Stromal cell of bone marrow (primary cell): Measurements from ENCODE around the gene PCSK5.

ENCODE experiments used
- DNase-seq: peaks from one replicate; pipeline ENCODE4 v3.0.0-alpha.2; 2012; ENCODE audit warnings: low read depth

Gene PCSK5

DNA sequence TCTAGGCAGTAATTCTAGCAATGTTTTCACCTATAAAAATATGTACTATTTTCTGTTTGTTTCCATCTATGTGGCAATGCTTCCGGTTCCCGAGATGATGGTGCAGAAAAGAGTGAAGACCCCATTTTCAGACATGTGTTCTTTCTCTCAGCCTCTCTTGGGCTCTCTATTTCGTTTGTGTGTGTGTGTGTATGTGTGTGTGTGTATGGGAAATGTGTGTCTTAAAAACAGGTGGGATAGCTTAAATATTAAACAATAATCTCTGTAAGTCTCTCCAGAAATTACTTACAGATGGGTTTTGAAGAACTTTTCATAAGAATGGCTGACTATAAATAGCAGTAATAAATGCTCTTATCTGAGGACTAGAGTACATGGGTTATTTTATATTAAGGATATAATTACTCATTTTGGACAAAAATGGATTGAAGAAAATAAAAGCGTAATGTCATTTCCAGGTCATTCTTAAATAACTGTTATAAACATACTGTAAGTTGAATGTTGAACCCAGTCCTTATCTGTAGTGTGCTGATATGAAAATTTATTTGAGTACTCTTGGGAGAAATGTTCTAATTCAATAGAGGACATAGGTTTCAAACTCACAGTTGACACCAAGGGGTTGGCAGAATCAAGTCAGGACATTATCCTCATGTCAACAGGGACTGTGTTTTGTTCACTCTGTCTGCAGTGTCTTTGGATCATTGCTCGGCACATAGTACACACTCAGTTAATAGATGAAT, 31.1 kb downstream of the PCSK5 start:
- no peak for DNase-seq

DNA sequence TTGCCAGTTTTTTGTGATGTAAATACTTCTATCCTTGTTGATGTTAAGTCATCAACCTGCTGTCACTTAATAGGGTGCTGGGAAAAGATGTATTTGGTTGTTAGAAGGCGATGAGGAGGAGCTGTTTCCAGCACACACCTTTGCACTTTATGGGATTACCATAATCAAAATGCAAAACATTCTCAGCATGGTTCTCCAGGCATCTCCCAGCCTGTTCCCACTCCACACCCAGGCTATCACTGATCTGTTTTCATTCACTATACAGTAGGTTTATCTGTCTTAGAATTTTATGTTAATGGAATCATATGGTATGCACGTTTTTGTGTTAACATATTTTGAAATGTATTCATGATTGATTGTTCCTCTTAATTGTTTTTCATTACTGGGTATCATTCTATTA, 35.9 kb downstream of the PCSK5 start:
- DNase-seq, result no peak

DNA sequence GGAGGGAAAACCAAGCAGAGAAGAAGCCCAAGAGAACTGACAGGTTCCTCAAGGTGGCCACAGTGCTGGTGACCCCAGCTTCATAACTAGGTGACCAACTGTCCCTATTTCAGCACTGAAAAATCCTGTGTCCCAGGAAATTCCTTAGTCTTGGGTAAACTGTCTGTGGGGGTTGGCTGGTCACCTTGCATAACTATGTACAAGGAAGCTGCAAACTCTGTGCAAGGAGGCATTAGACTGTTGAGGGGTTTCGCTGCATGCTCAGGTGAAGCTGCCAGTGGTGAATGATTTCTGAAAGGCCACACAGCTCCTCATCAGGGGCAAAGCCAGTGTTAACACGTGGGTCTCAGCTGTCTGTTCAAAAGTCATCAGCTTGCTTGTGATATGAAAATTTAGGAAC, 36.9 kb downstream of the PCSK5 start:
- no peak for DNase-seq

DNA sequence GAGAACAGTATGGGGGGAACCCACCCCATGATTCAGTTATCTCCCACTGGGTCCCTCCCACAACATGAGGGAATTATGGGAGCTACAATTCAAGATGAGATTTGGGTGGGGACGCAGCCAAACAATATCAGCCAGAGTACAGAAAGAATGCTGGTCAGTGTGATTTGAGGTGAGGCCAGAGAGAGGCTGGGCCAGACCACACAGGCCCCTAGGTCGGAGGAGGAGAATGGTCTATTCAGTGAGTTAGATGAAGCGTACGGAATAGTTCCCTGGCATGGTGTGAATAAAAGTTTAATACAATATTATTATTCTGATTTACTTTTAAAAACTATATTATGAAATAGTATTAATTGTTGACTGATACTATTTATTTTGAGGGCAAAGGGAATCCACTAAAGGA, 39.7 kb downstream of the PCSK5 start:
- no peak for DNase-seq

DNA sequence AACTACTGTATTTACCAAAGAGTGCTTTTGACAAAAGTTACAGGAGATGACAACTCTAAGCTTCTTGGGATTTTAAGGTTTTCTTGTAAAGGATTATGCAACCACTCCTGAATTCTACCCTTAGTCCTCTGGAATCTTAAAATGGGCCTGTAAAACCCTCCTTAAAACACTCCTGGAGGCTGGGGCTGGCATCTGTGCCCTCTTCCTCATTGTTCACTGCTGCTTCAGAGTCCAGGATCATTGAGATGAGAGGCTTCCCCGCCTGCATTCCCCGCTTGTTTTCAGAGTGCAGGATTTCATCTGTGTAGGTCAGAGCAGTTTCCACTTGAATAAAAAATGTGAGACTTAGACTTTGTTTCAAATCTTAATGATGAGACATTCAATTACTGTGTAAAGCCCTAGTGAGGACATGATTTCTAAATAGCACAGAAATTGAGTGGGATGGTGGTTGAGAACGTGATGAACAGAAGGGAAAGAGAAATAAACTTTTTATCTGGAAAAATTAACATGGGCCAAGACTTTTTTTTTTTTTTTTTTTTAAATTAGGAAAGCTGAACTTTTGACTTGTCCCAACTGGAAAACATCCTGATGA, 40.4 kb downstream of the PCSK5 start:
- DNase-seq, result no peak

DNA sequence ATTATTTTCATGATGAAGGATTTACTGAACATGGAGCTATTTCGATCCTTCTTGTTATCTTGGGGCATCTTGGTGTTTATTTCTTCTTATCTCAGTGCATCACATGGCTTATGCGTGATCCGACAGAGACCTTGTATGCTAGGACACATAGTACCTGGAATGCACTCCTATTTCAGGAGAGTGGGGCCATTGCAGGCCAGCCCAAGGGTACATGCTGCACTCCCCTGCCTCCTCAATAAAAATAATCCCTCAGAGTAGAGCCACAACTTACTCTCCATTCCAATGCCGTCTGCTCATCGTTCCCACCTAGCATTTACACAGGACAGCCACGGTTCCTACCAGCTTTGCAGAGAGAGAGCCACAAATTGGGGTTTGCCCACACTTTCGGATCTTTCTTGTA, 43.5 kb downstream of the PCSK5 start:
- DNase-seq, result no peak

DNA sequence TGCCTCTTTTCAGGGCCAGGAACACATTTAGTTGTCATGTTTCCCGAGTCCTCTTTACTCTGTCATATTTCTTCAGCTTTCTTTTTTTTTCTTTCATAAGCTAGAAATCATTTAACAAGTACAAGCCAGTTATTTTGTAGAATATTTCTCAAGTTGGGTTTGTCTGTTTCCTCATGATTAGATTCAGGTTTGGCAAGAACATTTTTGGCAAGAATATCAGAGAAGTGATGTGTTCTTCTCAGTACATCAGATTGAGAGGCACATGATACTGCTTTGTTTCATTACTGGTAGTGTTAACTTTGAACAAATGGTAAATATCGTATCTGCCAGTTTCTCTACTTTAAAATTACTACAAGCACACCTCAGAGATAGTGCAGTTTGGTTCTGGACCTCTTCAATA, 45.1 kb downstream of the PCSK5 start:
- DNase-seq, result no peak

DNA sequence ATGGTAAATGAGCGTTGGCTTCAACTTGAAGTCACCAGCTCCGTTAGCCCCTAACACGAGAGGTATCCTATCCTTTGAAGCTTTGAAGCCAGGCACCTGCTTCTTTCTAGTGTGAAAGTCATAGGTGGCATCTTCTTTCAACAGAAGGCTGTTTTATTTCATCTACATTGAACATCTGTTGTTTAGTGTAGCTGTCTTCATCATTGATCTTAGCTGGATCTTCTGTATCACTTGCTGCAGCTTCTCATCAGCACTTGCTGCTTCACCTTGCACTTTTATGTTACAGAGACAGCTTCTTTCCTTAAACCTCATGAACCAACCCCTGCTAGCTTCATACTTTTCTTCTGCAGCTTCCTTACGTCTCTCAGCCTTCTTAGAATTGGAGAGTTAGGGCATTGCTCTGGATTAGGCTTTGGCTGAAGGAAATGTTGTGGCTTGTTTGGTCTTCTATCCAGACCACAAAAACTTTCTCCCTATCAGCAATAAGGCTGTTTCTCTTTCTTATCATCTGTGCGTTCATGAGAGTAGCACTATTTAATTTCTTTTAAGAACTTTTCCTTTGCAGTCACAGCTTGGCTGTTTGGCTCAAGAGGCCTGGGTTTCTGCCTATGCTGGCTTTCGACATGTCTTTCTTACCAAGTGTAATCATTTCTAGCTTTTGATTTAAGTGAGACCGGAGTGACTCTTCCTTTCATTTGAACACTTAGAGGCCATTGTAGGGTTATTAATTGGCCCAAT, 47.2 kb downstream of the PCSK5 start:
- no peak for DNase-seq

DNA sequence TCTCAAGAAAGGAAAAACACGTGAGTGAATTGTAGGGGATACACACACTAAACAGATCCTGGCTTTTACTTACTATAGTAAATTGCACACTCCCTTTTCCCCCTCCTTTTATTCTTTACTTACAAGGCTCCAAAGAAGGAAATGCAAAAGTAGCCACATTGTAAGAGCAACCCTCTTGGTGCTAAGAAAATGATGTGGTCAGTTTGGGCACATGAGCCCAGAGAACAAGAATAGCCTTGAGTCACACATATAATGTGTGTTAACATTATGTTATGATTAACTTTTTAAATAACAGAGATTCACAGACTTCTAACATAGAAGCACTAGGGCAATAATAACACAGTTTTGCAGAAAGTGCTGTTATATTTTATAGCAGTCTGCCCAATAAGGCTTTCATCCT, 48.5 kb downstream of the PCSK5 start:
- DNase-seq, result no peak

DNA sequence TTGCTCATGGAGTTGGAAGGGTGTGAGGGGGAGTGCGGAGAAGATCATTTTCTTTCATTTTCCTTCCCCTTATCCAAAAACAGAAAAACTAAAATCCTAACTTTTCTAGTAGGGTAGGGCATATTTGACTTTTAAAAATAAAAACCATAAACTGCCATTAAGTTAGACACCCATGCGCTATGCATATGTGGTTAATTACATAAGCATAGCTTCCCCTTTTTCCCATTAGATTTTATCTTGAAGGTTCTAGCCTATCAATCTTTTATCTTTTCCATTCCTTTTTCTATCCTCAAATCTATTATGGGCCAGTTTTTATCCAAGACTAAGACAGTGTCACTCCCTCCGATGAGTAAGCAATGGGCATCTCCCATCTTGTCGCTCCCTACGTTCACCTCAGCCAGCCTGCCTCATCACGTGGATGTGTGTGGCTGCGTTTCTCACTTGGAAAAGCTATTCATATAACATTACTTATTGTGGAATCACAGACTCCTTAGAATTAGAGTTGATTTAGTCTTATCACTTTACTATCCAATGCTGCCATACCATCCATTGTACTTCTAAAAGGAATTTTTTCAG, 49.2 kb downstream of the PCSK5 start:
- no peak for DNase-seq

DNA sequence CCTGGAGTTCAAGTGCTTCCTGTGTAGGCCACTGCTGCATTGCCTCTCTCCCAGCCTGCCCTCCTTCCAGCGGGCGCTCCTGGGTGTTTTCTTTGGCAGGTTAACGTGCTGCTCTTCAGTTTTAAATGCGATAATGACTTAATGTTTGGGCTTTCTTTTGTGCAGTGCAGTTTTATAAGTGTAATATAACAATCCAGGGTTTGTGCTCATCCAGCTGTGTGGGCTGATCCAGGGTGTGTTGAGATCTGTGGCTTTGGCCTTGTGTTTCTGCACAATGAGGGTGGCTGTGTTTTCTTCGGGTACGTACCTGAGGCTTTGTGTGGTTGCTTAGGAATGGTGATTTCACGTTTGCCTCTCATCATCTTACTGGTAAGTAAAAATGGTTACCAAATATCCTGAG, 50.6 kb downstream of the PCSK5 start:
- DNase-seq, result no peak

DNA sequence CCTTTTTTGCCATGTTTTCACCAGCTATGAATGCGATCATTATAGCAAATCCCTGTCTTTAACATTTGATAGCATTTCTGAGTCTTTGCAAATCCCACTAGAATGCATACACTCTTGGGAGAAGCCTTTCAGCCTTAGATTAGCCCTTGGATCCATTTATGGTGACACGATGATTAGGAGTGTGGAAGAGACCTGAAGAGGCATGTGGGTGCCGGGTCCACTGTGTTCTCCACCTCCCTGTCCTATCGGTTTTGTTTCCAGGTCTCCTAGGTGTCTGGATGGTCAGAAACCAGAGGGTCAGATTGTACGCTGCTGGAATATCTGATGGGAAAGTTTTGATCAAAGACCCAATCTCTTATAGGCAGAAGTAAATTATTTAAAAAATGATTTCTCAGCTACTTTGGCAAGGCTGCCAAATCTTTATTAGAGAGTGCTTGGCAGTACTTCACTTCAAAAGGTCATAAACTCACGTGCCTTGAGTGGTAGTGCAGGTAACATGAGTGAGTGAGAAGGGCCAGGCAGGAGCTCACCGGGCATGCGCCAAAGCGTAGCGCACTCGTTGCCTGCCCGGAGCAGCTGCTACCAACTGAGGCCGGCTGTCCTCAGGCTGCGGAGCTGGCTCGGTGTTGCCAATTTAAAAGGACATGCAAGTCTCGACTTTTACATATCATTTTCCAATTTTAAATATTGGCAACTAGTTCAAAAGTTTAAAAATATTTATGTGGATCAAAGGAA, 51.3 kb downstream of the PCSK5 start:
- DNase-seq, result no peak

DNA sequence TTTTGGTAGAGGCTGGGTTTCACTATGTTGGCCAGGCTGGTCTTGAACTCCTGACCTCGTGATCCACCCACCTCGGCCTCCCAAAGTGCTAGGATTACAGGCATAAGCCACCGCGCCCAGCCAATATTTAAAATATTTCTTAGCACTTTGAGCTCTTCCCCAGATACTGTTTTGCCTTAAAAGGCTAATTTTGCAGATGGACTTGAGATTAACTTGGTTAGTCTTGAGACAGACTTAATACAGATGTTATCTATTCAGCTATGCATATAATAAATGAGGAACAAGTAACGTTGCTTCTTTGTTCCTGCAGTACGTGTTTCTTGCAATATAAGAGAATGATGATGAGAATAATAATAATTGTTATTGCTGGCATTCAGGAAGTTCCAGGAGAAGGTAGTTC, 56.3 kb downstream of the PCSK5 start:
- DNase-seq, result no peak

DNA sequence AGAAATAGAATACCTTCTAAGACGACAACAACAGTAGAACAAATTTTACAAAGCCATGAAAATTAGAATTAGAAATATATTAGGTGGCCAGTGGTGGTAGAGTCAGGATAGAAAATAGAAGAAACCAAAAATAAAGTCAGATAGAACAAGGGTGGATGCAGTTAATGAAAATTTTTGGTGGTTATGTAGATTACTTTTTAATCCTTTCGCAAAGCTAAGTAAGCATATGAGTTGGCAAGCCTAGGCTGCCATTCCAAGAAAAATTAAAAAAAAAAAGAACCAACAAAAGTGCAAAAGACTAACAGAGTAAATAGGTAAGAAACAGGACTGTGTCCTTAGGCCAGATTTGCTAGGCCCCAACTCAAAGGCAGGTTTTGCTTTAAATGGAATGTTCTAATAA, 56.8 kb downstream of the PCSK5 start:
- DNase-seq, result no peak

DNA sequence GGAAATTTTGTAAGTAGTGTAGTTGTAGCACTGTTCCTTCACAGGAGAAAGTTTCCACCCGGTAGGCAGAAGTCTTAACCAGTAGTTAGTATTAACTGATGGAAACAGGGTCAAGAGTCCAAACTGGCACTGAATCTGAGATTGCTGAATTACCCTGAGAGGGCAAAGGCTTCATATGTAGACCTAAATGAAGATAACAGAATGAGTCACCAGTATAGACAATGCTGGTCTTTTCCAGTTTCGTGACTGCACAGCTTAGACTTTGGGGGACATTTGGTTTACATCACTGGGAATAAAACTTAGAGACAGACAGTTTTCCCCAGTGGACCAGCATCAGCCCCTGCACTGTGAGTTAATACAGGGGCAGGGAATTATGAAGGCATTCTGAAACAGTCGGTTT, 60.5 kb downstream of the PCSK5 start:
- DNase-seq, result no peak

DNA sequence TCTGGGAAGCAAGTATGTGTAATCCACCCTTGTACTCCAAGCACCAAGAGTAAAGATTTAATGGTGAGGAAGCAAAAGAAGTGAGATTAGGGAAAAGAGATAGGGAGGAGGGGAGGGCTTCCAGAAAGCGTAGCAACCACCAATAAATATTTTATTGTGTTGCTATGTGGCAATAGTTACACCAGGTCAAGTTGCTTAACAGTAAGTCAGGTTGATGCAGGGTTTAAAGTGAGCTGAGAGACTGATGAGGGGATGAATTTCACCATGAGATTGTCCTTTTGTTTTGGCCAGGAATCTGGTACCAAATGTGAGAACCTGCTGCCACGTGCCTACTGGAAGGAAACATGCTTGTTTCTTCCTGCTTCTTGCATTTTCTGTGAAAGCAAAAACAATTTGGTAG, 62.7 kb downstream of the PCSK5 start:
- no peak for DNase-seq

DNA sequence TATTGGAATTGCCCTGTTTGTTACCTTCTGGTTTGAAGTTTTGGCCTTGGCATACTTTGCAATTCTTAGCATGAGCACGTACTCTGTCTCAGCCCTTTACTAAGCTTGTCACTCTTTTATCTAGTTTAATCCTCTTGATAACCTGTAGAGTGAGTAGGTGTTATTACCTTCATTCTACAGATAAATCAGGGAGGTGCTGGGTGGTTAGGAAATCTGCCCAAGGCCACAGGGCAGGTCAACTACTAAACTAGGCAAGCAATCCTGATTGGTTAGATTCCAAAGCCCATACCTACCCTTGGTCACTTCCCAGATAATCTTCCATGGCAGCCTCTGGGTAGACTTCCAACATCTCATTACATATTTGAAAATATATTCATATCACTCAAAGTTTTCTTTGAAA, 65.7 kb downstream of the PCSK5 start:
- DNase-seq, result no peak

DNA sequence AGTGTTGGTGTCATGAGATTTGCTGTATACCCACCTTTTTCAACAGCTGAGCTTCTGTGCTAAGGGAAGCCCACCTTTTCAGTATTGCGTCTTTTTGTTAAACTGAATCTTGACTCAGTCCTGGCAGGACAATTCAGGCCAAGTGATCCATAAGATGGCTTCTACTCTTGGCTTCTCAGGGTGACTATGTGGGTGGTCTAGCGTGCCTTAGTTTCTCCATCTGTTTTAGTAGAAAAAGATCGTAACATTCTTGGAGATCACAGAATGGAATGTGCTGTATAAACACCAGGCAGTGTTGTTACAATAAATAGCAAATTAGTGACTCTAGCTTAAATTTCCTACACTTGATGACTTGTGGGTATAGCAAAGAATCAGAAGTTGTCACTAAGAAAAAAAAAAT, 66.6 kb downstream of the PCSK5 start:
- no peak for DNase-seq

DNA sequence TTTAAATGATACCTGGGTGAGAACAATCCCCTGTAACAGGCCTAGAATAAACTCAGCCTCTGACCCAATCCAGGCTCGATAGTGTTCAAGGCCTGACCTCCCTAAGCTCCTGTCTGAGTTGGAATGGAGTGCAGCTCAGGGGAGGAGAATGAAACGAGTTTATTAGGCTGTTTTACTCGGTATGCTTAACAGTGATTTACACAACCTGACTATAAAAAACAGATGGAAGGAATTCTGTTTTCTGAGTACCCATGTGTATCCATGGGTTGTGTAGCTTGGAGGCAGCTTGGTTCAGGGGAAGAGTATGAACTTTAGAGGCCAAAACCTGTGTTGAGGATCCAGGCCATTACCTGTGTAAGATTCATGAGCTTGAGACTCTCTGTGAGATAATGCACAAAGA, 67.8 kb downstream of the PCSK5 start:
- no peak for DNase-seq

DNA sequence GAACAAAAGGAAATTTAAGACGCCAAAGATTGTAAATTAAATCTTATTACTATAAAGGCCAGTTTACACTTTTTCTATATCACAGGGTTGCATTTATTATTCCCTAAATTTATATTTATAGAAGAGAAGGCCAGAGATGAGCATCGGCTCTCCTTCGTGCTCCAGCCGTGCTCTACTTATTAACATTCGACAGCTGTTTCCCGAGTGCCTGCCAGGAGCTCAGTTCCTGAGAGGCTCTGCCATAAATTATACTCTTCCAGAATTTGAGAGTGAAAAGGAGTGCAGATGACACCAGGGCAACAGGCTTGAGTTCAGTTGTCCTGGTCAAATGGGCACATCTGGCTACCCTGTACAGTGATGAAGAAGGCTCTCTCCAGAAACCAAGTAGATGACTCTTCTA, 70.1 kb downstream of the PCSK5 start:
- no peak for DNase-seq

DNA sequence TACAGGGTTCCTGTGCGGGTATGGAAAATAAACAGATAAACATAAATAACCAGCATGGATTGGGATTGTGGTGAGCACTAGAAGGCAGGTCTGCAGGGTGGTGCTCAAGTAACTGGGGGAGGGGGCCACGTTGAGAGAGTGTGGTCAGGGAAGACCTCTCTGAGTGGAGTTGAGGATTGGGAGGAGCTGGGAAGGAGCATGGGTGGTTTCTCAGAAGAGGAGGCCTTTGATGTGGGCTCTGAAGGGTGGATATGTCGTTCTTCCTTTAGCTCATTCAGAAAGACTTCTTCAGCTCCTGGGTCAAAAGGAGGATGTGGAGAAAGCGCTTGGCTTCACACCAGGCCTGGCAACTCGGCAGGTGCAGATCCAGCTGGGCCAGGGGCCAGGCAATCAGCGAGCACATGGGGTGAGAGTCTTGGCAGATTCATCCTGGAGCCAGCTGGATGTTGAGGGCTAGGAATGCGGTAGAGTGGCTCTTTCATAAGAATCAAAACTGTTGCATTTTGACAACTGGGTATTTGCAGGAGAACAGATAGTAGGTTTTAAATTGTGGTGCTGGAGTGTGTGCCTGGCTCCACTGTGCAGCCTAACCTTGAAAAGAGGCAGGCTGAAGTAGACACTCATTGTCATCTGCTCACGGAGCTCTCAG, 71.7 kb downstream of the PCSK5 start:
- no peak for DNase-seq

DNA sequence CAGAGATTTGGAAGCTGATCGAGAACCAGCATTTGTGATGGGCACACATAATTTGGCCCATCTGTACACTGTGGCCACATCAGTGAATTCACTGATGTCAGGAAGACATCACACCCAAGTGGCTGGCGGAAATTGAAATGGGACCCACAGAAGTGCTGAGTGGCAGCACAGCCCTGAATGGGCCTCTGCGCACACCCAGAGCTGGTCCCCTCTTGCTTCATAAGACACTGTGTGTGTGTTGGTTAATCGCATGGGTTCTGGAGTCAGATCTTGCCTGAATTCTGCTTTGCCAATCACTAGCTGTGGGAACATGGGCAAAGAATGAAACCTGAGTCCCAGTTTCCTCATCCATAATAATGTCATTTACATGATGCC, 72.2 kb downstream of the PCSK5 start:
- DNase-seq, result no peak
